Astrocyte of the spinal cord (primary cell): ENCODE results near the gene OR1N2.

Experiments used
- DNase-seq: peaks from one replicate; pipeline ENCODE4 v3.0.0; 2011; ENCODE audit warnings: low read depth, low spot score
- H3K4me3 ChIP-seq: 2 replicates; pipeline ENCODE4 v1.5.1; 2011; ENCODE audit warnings: low read depth, mild to moderate bottlenecking, low read length, moderate library complexity
- in situ Hi-C: cut with HindIII; loops from 2 replicates; pipeline ENCODE4 v1.10.0; 2017; ENCODE audit warnings: low sequenced_read_pairs
- TF ChIP-seq, protein P1 (sequence below): IDR thresholded peaks from 2 replicates; pipeline ENCODE4 v1.5.1; 2012; ENCODE audit warnings: low read depth, mild to moderate bottlenecking, low read length, inconsistent platforms

Gene OR1N2, protein sequence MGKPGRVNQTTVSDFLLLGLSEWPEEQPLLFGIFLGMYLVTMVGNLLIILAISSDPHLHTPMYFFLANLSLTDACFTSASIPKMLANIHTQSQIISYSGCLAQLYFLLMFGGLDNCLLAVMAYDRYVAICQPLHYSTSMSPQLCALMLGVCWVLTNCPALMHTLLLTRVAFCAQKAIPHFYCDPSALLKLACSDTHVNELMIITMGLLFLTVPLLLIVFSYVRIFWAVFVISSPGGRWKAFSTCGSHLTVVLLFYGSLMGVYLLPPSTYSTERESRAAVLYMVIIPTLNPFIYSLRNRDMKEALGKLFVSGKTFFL

DNA sequence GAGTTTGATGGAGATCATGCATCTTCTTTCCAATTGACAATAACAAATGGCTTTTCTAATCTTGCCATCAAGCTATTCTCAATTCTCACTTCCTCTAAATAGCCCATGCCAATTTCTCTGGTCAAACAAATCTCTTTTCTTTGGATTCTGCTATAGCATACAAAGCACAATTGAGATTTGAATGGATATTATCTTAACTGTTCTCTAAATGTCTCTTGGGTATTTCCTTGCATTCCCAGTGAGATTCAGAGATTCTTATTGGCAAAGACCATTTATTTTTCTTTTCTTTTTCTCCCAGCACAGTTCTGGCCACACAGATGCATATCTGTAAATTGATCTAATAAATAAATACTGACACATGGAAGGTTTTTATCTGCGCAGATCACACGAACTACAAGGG lies at the start of gene OR1N2:
Gene OR1N2 (plus strand): TSS at position 301 of the 400 bp plus-strand sequence. CDS start 100 bp downstream, outside the sequence.
- H3K4me3 ChIP-seq = no peak within 1 kb of the TSS
- TF ChIP-seq, protein P1, sequence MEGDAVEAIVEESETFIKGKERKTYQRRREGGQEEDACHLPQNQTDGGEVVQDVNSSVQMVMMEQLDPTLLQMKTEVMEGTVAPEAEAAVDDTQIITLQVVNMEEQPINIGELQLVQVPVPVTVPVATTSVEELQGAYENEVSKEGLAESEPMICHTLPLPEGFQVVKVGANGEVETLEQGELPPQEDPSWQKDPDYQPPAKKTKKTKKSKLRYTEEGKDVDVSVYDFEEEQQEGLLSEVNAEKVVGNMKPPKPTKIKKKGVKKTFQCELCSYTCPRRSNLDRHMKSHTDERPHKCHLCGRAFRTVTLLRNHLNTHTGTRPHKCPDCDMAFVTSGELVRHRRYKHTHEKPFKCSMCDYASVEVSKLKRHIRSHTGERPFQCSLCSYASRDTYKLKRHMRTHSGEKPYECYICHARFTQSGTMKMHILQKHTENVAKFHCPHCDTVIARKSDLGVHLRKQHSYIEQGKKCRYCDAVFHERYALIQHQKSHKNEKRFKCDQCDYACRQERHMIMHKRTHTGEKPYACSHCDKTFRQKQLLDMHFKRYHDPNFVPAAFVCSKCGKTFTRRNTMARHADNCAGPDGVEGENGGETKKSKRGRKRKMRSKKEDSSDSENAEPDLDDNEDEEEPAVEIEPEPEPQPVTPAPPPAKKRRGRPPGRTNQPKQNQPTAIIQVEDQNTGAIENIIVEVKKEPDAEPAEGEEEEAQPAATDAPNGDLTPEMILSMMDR = no peak
- in situ Hi-C loops = no loop called here
- no peak for DNase-seq

DNA sequence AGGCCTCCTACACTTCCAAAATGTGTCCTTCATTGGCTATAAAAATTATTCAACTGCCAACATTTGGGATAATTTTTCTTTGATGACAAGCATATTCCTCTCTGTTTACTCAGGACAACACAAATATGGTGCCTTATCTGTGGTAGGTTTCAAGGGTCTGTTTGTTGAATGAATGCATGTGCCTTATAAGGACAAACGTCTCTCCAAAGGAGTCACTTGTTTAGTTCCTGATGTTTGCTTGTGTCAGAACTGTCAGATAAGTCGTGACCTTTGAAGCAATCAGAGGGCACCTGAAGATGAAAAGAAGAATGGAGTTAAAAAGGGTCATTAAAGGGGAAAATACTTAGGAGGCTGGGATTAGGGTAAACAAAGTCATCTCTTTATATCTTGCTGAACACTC lies 45.9 kb upstream of the OR1N2 start:
- TF ChIP-seq, protein P1 = no peak
- no peak overlapping the region for H3K4me3 ChIP-seq
- in situ Hi-C loops = no loop called here
- no peak for DNase-seq

DNA sequence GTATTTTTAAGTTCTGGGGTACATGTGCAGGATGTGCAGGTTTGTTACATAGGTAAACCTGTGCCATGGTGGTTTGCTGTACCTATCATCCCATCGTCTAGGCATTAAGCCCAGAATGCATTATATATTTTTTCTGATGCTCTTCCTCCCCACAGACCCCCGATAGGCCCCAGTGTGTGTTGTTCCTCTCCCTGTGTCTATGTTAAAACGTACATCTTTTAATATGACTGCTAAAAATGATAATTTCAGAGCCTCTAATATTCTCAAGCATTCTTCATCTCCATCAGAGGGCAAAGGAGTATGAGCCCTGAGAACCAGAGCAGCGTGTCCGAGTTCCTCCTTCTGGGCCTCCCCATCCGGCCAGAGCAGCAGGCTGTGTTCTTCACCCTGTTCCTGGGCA lies 42.4 kb upstream of the OR1N2 start, which contains the start of gene OR1J2:
Gene OR1J2 (plus strand): TSS at position 301 of the 400 bp plus-strand sequence. CDS start 0 bp downstream, at position 301.
- in situ Hi-C loops = no loop called here
- no peak for DNase-seq
- H3K4me3 ChIP-seq = no peak within 1 kb of the TSS
- TF ChIP-seq, protein P1 = no peak

DNA sequence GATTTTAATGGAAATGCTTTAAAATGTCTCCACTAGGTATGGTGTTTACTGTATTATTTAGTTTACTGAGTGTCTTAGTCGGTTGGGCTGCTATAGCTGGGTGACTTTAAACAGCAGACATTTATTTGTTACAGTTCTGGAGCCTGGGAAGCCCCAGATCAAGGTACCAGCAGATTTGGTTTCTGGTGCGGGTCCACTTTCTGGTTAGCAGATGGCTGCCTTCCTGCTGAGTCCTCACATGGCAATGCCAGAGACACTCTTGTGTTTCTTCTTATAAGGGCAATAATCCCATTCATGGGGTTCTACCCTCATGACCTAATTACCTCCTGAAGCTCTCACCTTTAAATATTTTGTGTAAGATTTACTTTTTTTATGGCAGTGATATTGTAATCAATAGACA lies 34.7 kb upstream of the OR1N2 start:
- in situ Hi-C loops = no loop called here
- no peak overlapping the region for H3K4me3 ChIP-seq
- TF ChIP-seq, protein P1 = no peak
- no peak for DNase-seq

DNA sequence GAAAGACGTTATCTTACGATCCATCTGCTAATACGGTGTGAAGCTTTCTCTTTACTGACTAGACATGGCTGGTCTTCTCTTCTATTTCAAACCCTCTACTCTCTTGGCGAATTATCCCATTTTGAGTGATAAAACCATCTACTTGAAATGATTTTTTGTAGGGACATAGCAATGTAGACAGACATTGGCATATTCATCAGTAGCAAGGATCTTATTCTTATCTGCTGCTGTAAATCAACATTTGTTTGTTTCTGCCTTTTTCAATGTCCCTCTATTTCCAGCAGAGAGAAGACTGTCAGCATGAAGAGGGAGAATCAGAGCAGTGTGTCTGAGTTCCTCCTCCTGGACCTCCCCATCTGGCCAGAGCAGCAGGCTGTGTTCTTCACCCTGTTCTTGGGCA lies 34.1 kb upstream of the OR1N2 start, which contains the start of gene OR1J4:
Gene OR1J4 (plus strand): TSS at position 301 of the 400 bp plus-strand sequence. CDS start 0 bp downstream, at position 301.
- in situ Hi-C loops = no loop called here
- no peak for DNase-seq
- no peak within 1 kb of the TSS for H3K4me3 ChIP-seq
- TF ChIP-seq, protein P1 = no peak

DNA sequence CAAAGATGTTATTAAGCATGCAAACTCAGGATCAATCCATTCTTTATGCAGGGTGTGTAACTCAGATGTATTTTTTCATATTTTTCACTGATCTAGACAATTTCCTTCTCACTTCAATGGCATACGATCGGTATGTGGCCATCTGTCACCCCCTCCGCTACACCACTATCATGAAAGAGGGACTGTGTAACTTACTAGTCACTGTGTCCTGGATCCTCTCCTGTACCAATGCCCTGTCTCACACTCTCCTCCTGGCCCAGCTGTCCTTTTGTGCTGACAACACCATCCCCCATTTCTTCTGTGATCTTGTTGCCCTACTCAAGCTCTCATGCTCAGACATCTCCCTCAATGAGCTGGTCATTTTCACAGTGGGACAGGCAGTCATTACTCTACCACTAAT lies 33.5 kb upstream of the OR1N2 start:
- in situ Hi-C loops = no loop called here

More for the DNA sequence above, 33.5 kb upstream of the OR1N2 start:
- DNase-seq = no peak
- TF ChIP-seq, protein P1 = no peak
- H3K4me3 ChIP-seq = no peak overlapping the region
